HG03175 (cell line): ENCODE measurements around the gene SBF2.
"Not testable (repeated sequence)": the region's sequence is repeated elsewhere in the genome, so short reads cannot be mapped to it uniquely, and the experiment has no call there.

Experiments
- ATAC-seq: cut with Tn5 transposase; IDR thresholded peaks from one replicate; pipeline ENCODE4 v1.9.1; 2021; ENCODE audit warnings: mild to moderate bottlenecking, moderate library complexity; ENCODE audit not compliant: unreplicated experiment

SBF2 gene

GRCh38 chr11:9758637-9759518 lies 535.1 kb downstream of the SBF2 start:
- peak; percentile 26 for ATAC-seq

DNA sequence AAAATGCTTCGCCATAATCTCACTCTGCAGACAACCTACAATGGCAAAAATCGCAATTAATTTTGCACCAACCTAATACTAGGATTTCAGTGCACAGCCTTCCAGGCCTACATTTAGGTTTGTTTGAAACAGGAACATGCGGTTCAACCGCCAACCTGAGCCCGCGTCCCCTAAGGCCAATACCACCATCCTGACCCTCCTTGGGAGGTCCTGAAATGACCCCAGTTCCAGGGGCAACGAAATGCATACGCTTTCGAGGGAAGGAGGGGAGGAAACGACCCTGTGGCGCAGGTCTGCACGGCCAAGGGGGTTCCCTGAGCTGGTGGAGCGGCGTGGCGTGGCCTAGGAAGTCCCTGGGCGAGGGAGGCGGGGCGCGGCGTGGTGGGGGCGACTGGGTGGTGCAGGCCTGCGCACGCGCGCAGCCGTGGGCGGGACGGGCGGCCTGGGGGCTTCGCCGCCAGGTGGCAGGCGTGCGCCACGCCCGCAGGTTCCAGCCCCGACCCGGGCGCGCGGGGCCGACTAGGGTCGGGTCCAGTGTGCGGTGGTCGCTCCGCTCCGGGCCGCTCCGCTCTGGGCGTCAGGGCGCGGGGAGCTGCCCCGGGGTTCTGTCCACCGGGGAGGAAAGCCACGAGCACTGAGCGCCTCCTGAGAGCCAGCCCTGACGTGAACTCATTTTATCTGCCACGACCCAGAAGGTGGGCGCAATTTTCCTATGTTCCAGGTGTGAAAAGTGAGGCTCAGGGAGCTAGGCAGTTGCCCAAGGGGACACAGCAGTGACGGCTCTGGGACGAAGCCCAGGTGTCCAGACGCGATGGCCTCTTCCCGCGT lies 536.0 kb downstream of the SBF2 start:
- peak; percentile 55 for ATAC-seq

GRCh38 chr11:9756878-9757277 lies 537.1 kb downstream of the SBF2 start:
- no peak for ATAC-seq

GRCh38 chr11:9756461-9756860 lies 537.6 kb downstream of the SBF2 start:
- no peak for ATAC-seq

DNA sequence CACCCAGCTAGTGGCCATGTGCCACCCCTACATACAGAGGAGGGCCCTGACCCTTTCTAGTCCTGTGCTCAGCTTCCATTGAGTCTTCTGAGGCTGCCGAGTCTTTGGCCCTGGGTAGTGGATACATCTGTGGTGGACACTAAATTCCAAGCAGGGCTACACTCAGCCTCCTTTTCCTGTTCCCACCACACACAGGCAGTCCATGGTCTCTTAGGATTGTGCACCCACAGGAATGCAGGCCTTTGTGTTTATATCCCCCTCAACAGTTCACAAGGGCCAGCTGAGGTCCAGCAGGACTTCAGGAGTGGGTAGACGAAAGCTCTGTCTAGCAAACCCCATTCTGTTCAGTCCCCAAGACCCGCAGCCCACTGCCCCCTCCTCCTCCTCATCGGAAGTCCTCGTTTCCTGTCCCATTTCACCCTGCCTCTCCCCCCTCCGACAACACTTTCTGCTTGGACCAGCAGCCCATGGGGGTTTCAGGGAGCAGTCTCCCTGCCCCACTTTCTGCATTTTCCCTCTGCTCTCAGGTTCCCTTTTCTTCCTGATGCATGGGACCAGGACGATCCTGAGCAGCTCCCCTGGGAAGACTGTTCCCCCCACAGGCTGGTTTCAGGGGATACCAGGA lies 538.3 kb downstream of the SBF2 start:
- ATAC-seq: no peak

DNA sequence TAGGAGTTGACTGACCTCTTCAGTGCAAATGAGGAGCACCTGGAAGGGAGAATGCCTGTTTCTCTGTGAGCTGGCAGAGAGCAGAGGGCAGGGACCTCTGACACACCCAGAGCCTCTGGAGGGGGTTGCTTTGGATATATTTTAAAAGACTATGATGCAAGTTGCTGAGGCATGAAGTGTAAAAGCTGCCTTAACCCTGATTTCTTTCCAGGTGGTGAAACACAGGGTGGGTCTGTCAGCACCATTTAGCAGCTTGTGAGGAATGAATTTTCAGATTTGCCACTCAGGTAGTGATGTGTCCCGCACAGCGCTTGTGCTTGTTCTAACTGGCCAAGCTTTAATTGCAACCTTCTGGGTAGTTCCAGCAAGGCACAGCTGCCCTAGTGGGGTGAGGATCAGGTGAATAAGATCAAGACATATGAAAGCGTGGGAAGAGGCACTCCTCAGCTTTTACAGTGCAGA lies 540.0 kb downstream of the SBF2 start:
- no peak for ATAC-seq

GRCh38 chr11:9753021-9753420 lies 541.0 kb downstream of the SBF2 start:
- ATAC-seq: no peak

- no peak for ATAC-seq
Observed at GRCh38 chr11:9752091-9752490, 541.9 kb downstream of the SBF2 start.

DNA sequence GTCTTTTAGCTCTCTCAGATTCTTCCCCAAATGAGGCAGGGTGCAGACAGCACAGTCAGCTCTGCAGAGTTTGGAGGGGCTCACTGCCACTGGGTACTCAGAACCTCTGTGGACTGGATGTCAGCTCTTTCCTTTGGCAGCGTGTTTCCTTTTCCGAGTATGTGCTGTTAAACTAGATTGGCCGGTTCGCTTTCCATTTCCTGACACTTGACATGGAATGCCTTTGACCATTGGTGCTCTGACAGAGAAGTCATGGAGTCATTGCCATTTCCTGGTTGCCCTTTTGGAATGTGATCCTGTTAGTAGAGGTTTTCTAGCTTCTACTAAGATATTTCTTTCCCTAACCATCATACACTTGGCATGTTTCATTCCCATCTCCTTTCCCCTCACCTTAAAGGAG lies 543.5 kb downstream of the SBF2 start:
- ATAC-seq: no peak

GRCh38 chr11:9748361-9748970 lies 545.6 kb downstream of the SBF2 start:
- ATAC-seq: peak; percentile 65

GRCh38 chr11:9747828-9748227 lies 546.2 kb downstream of the SBF2 start:
- no peak for ATAC-seq

- no peak for ATAC-seq
Observed at GRCh38 chr11:9747229-9747628, 546.8 kb downstream of the SBF2 start.

- ATAC-seq: peak; percentile 54
Observed at GRCh38 chr11:9745411-9746211, 548.4 kb downstream of the SBF2 start.

DNA sequence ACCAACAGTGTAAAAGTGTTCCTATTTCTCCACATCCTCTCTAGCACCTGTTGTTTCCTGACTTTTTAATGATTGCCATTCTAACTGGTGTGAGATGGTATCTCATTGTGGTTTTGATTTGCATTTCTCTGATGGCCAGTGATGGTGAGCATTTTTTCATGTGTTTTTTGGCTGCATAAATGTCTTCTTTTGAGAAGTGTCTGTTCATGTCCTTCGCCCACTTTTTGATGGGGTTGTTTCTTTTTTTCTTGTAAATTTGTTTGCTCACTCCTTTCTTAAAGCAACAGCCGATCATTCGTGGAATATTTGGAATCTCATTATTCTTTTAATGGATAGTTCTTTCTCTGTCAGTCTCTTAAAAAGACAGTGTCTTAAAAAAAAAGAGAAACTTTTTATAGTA lies 550.5 kb downstream of the SBF2 start:
- ATAC-seq: not testable (repeated sequence)

GRCh38 chr11:9741260-9741659 lies 552.8 kb downstream of the SBF2 start:
- no peak for ATAC-seq

DNA sequence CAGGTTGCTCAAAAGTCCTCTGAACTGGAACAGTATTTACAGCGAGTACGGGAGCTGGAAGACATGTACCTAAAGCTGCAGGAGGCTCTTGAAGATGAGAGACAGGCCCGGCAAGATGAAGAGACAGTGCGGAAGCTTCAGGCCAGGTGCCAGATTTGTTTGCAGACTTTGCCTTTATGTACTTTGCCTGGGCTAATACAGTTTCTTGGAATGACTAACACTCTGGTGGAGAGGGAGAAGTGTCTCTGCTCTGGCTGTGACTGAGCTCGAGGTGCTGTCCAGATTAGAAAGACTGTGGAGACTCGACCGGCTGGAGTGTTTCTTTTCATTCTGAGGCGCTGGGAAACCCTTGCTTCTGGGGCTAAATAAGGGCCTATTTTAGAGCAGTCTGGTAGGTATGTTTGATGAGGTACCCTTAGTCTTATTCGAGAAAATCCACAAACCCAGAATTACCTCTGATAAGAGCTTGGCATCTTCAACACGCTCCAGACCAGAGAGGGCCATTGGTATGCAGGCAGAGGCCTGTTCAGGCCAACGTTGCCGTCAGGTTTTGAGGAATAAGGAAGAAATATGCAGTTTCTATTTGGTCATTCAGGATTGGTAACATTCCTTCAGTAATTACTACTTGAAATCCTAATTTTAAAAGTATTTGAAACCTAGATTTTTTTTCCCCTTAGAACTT lies 553.7 kb downstream of the SBF2 start:
- ATAC-seq: no peak

DNA sequence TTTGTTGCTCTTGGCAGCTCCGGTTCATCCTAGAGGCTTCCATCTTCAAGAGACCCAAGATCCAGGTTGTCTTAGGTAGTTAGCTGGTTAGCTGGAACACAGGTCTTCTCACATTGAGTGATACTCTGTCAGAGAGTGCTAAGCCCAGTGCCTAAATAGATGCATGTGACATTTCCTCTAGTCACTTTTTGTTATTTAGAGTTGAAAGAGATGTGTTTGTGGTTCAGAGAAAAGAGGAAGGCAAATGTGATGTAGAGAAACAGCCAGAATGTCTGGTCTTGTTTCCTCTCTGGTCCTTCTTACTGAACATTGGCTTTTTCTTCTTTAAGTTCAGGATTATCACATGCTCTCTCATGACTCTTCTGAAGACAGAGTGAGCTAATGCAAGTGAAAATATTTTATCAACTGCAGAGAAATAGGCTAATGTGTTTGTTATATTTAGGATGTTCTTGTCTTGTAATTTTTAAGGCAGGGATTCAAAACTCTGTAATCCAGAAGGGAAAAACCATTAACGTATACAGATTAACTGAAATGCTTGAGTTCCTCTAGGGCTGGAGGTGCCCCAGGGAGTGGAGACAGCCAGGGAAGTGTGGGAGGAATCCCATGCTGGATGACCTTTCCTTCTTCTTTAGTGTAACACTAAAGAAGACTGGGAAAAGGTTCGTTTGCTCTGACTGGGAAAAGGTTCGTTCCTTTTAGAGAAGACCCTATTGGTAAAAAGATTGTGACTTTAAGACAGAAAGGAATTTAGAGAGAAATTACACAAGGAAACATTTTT lies 554.7 kb downstream of the SBF2 start:
- peak; percentile 81 for ATAC-seq

- ATAC-seq: no peak
Observed at GRCh38 chr11:9738707-9739106, 555.3 kb downstream of the SBF2 start.

DNA sequence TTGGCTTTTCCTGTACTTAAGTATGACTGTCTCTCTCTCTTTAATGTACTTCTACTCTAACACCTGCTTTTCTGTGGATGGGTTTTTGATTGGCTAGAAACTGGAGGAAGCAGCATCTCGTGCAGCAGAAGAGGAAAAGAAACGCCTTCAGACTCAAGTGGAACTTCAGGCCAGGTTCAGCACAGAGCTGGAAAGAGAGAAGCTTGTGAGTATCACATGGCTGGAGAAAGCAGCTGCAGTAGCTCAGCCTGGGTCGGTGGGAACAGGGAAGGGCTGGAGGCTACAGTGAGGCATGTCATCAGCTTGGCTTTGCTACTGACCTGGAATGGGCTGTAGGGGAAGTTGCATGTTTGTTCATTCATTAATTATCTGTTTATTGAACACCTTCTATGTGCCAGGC lies 555.9 kb downstream of the SBF2 start:
- no peak for ATAC-seq
